ENCODE data around the gene BACH2. TPM values are rescaled to one million over a fixed set of nuclear protein-coding genes. Genes with fewer than 3 reads are reported as not detected.

The BACH2 gene
- total and polyA plus RNA-seq, 2 of the 8 experiments (the other 6 are each of a cell fraction or from before 2014, with no cell fraction given) = 1.9 to 5.9 TPM

DNA sequence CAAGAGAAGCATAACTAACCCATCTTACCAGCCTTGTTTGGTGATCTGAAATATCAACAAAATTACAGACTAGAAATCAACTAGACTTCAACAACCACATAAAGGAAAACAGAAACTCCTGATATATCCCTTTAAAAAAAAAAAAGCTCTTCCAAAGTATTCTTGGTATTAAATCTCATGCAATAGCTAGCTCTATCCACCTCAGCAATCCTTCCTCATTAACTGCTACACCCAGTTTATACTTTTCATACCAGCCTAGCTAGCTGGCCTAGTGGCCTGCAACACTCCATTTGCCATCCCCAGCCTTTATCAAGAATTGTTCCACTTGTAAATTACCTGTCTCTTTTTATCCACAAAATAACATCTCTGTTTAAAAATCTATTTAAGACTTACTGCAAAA is 69.0 kb downstream of the BACH2 start:
- H3K27ac ChIP-seq (ENCODE audit: low read depth, low read length) = no peak overlapping the region
- POLR2A ChIA-PET (ENCODE audit: partially characterized antibody) = interaction anchor here (0.6 to 1.1 kb wide), 2 partner anchors 11 to 66 kb away, joined by 3 to 4 read pairs; no protein-coding TSS in a partner anchor
- H2AFZ ChIP-seq (ENCODE audit: low read length) = no peak overlapping the region

More for the DNA sequence above, 69.0 kb downstream of the BACH2 start:
- H3K27me3 ChIP-seq (replicated peaks in 1 of 4; ENCODE audit: control insufficient read depth in 3 of 4, extremely low read depth in 1 of 4, insufficient read depth in 3 of 4, low read length in 3 of 4) = no peaks in the 10 kb centered on the region
- H4K8ac ChIP-seq (ENCODE audit: extremely low read depth, insufficient read depth, low read length) = no peak overlapping the region
- CTCF ChIA-PET (ENCODE audit: partially characterized antibody) = interaction anchor here (1.1 to 2.5 kb wide), 3 partner anchors 9 to 165 kb away, joined by 4 to 7 read pairs (median 5); no protein-coding TSS in a partner anchor
- no peak overlapping the region for H4K91ac ChIP-seq (replicated peaks; ENCODE audit: insufficient read length, low read length)
- H3K4me3 ChIP-seq (ENCODE audit: extremely low read depth in 1 of 4, insufficient read depth in 2 of 4, low read depth in 3 of 4, low read length in 4 of 4) = no peak overlapping the region
- no peak overlapping the region for H2BK5ac ChIP-seq (ENCODE audit: low read depth, low read length)
- no peaks in the 10 kb centered on the region for H3K79me1 ChIP-seq (ENCODE audit: low read depth, low read length)
- H2BK120ac ChIP-seq (replicated peaks; ENCODE audit: low read depth, low read length) = no peak overlapping the region
- H3K36me3 ChIP-seq (ENCODE audit: control insufficient read depth in 2 of 4, insufficient read depth in 4 of 4, low read length in 3 of 4) = no peaks in the 10 kb centered on the region
- no peak overlapping the region for H4K5ac ChIP-seq (ENCODE audit: insufficient read length, low read depth, low read length)
- H3K14ac ChIP-seq (ENCODE audit: insufficient read length) = no peak overlapping the region
- H2BK12ac ChIP-seq (ENCODE audit: low read depth, low read length) = no peak overlapping the region
- H4K20me1 ChIP-seq (replicated peaks in 1 of 2; ENCODE audit: control insufficient read depth in 1 of 2, insufficient read depth in 2 of 2, low read length in 2 of 2) = no peaks in the 10 kb centered on the region
- no peak overlapping the region for H2BK15ac ChIP-seq (ENCODE audit: low read length)
- H3K4me1 ChIP-seq (replicated peaks in 1 of 4; ENCODE audit: control insufficient read depth in 3 of 4, insufficient read depth in 4 of 4, low read length in 3 of 4) = peaks cover 0 to 3% (median 1%) of the 10 kb centered on the region in 4 experiments; a peak in 2 of 7 replicates
- no peak overlapping the region for H3K18ac ChIP-seq (ENCODE audit: extremely low read depth, low read length)
- H3K9me3 ChIP-seq (ENCODE audit: insufficient read depth in 2 of 2, low read depth in 1 of 2, low read length in 1 of 2) = no peaks in the 10 kb centered on the region
- no peak for DNase-seq (ENCODE audit: low read depth in 1 of 2, low spot score in 2 of 2)
- H3K4ac ChIP-seq (replicated peaks; ENCODE audit: insufficient read length, low read depth, low read length) = no peak overlapping the region
- H3K9ac ChIP-seq (replicated peaks in 1 of 4; ENCODE audit: extremely low read depth in 1 of 4, low read depth in 3 of 4, low read length in 3 of 4) = no peak overlapping the region
- H3K23ac ChIP-seq (ENCODE audit: insufficient read length) = no peak overlapping the region
- no peak overlapping the region for H2BK20ac ChIP-seq (ENCODE audit: low read length)
- H3K79me2 ChIP-seq (ENCODE audit: control insufficient read depth in 1 of 2, insufficient read depth in 2 of 2, low read length in 2 of 2) = no peaks in the 10 kb centered on the region
- TF ChIP-seq RBBP5 (IDR thresholded peaks at IDR 0.05; ENCODE audit: borderline replicate concordance, low read depth, low read length) (no peak), SAP30 (IDR thresholded peaks at IDR 0.05; ENCODE audit: insufficient read depth, insufficient replicate concordance, low read length) (no peak), CHD1 (IDR thresholded peaks at IDR 0.05; ENCODE audit: low read depth, low read length) (no peak), POU5F1 (IDR thresholded peaks at IDR 0.05; ENCODE audit: low read depth, low read length) (no peak), POLR2A (IDR thresholded peaks at IDR 0.05; ENCODE audit: control extremely low read depth in 1 of 2, low read depth in 2 of 2, low read length in 2 of 2) (no peak), KDM5A (IDR thresholded peaks at IDR 0.05; ENCODE audit: low read length) (no peak), SP2 (IDR thresholded peaks at IDR 0.05; ENCODE audit: low read length) (no peak)
- TF ChIP-seq, protein P1, sequence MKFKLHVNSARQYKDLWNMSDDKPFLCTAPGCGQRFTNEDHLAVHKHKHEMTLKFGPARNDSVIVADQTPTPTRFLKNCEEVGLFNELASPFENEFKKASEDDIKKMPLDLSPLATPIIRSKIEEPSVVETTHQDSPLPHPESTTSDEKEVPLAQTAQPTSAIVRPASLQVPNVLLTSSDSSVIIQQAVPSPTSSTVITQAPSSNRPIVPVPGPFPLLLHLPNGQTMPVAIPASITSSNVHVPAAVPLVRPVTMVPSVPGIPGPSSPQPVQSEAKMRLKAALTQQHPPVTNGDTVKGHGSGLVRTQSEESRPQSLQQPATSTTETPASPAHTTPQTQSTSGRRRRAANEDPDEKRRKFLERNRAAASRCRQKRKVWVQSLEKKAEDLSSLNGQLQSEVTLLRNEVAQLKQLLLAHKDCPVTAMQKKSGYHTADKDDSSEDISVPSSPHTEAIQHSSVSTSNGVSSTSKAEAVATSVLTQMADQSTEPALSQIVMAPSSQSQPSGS (IDR thresholded peaks at IDR 0.05; ENCODE audit: low read length) = no peak
- no peak overlapping the region for H3K56ac ChIP-seq (replicated peaks; ENCODE audit: insufficient read length, low read depth, low read length)
- H3K4me2 ChIP-seq (ENCODE audit: insufficient read depth in 1 of 2, low read depth in 2 of 2, low read length in 2 of 2) = no peak overlapping the region
- no peak overlapping the region for H2AK5ac ChIP-seq (ENCODE audit: low read depth, low read length)
- no peak for FAIRE-seq
- H3K23me2 ChIP-seq (ENCODE audit: low read depth, low read length) = no peaks in the 10 kb centered on the region
